ENCODE measurements around the gene SYNE2.

The SYNE2 gene

DNA sequence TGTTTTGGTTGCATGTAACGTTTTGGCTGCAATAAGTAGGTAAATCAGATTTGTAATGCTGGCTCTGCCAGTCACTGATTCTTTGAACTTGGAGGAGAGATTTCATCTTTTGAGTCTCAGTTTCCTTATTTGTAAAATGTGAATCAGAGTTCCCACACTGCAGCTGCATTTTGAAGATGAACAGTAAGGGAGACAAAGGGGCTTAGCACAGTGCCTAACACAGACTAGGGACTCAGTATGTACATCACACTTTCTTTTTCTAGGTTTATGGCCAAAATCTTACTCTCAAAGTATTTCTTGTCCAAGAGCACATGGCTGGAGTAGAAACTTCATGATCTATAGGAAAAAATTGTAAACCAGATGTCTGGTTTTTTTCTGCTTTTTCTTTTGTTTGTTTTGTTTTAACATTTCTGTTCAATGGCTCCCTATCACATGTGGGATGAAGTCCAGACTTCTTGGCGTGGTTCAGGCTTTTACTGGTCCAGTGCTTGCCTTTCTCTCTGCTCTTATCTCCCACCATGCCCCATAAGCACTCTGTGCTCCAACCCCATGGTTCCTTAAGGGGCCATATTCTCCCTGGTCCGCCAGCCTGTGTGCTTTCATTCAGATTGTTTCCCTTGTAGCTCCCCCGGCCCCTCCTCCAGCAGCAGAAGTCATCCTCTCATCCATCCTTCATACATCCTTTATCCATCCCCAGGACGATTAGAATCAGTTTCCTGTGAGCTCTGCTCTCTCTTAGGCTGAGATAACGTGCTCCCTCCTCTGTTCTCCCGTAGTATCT lies 58.0 kb downstream of the SYNE2 start:
- no peak for DNase-seq

- DNase-seq = no peak
Measured at GRCh38 chr14:63911404-63911803, 58.6 kb downstream of the SYNE2 start.

DNA sequence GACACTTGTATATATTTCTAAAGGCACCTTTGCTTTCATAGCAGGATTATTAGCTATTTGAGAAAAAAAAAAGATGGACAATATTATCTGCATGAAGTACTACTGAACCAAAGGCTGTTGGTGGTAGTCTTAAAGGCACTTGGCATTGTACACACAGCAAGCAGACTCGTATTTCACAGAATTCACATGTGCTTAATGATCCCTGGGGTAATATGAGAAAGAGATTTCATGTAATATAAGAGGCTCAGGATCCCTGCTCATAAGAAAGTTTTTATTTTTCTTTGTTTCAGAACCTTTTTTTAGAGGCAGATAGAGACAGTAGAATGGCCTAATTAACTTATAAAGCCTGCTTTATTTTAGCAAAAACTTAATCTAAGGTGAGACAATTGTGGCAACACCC lies 59.5 kb downstream of the SYNE2 start:
- DNase-seq = no peak

GRCh38 chr14:63918411-63918810 lies 65.6 kb downstream of the SYNE2 start:
- DNase-seq = no peak

- no peak for DNase-seq
Measured at GRCh38 chr14:63922696-63923421, 70.1 kb downstream of the SYNE2 start.

DNA sequence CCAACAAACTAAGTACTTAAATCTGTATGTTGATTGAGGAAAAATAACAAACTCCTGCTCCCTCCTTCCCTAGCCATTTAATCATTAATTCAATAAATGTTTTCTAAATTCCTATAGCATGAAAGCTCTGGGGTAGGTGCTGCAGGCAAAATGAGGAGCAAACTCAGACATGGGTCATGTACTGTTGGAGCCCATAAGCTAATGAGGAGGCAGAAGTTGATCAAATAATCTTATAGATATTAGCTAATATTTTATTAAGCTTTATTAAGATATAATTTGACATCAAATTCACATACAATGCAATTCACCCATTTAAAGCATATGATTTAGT lies 70.6 kb downstream of the SYNE2 start:
- DNase-seq = no peak

- no peak for DNase-seq
Measured at GRCh38 chr14:63924375-63924774, 71.6 kb downstream of the SYNE2 start.

GRCh38 chr14:63926641-63927040 lies 73.8 kb downstream of the SYNE2 start:
- no peak for DNase-seq

GRCh38 chr14:63928744-63929174 lies 76.0 kb downstream of the SYNE2 start:
- no peak for DNase-seq

DNA sequence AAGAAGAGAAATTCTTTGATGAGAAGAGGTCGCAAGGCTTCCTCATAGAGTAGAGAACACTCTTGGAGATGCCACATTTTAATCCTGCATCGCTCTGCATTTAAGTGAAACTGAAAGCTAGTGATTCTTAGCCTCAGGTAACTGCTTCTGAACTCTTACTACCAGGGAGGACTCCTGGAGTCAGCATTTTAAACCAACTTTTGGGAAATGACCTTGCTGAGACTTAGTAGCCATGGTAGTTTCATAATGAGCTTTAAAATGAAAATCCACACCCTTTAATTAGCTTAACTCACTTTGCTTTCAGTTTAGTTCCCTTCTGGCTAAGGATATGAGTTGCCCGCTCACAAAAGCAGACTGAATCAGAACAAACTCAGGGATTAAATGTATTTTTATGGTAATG lies 80.3 kb downstream of the SYNE2 start:
- no peak for DNase-seq

DNA sequence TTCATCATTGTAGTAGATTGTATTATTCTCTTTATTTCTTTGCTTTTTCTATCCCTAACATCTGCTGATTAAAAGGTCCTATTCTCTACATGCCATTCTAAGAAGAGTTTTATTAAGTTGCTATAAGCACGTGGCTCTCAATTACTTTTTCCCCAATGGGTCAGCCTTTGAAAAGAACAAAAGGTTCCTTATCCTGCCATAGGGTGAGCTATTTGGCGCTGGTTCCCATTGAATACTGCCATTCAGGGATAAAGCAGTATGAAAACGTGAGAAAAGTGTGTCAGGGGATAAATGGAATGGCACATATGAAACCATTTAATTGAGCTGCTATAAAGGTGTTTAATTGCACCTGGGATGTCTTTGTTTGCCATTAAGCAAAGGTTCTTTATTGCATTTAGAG lies 80.9 kb downstream of the SYNE2 start:
- no peak for DNase-seq

GRCh38 chr14:63938198-63939005 lies 85.6 kb downstream of the SYNE2 start:
- no peak for DNase-seq

- no peak for DNase-seq
Measured at GRCh38 chr14:63939006-63939270, 86.1 kb downstream of the SYNE2 start.

- DNase-seq = no peak
Measured at GRCh38 chr14:63940387-63940786, 87.6 kb downstream of the SYNE2 start.

DNA sequence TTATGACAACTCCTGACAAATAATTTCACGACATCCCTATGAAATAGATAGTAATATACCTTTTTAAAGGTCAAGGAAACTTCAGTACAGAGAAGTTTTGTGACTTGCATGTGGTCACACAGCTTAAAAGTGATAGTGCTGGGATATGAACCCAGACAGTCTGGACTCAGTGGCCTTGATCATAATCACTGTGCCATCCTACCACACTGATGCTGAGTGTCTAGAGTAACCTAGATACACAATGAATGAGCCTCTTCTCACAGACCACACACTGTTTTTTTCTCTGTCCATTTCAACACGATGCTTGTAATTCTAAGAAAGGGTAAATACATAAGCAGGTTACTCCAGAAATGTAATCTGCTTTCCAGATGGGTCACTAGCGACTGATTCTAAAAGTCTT lies 88.2 kb downstream of the SYNE2 start:
- DNase-seq = no peak

GRCh38 chr14:63949696-63950095 lies 96.9 kb downstream of the SYNE2 start:
- DNase-seq = no peak

GRCh38 chr14:63951021-63951420 lies 98.2 kb downstream of the SYNE2 start:
- DNase-seq = no peak

DNA sequence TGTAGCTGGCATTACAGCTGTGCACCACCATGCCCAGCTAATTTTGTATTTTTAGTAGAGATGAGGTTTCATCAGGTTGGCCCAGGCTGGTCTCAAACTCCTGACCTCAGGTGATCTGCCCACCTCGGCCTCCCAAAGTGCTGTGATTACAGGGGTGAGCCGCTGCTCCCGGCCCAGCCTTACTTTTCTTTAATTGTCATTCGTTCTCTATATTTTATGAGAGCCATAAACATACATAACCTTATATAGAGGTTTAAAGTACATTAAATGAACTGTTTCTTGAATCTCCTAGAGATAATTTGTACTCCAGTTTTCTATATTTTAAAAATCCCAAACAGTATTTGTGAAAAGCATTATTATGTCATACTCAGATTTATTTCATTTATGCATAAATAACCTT lies 98.6 kb downstream of the SYNE2 start:
- DNase-seq = no peak

- no peak for DNase-seq
Measured at GRCh38 chr14:63952053-63952932, 99.5 kb downstream of the SYNE2 start.

- no peak for DNase-seq
Measured at GRCh38 chr14:63952933-63953437, 100.2 kb downstream of the SYNE2 start.

DNA sequence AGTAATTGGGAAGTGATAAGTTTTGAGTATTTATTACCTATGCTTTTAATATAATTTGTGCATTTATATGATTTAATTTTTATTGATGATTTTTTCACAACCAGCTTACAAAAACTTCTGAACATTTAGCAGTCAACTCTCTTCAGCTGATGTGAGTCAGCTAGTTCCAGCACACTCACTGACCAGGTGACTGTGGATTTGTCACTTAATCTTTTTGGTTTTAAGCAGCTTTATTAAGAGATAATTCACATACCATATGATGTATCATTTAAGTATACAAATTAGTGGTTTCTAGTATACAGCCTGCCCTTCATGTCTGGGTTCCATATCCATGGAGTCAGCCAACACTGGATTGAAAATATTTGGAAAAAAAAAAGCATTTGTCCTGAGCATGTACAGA lies 103.5 kb downstream of the SYNE2 start:
- DNase-seq = no peak

DNA sequence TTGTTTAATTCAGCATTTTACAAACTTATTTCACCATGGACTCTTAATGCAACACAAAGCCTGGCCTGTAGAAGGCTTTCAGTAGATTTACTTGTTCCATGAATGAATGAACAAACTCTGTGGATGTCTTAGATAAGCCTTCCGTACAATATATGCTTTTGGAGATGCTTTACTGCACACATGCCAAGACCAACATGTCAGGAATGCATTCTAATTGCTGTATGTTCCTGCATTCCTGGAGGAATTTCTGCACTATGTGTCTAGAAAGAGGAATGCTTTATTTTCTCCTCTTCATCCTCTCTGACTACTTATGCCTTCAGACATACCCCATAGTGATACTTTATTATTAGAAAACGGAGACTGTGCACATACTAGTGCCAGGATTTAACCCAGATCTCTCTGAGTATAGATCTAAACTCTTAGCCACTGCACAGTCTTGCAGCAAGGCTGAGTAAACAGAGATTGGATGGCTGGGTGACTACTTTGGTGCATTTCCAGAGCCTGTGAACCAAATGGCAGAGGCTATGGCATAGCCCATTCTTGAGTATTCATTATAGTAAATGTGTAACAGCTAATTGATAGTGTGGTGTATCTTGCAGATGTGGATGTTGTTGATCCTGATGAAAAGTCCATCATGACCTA lies 108.2 kb downstream of the SYNE2 start:
- DNase-seq = no peak
